H1 (cell line): Measurements from ENCODE around the gene XPNPEP1. TPM values are rescaled to one million over a fixed set of nuclear protein-coding genes. Genes with fewer than 3 reads are reported as not detected.

Experiments
- CTCF ChIA-PET: fragments of 300-600 bp; sonication (Branson Sonifier 250); formaldehyde crosslinking; loops from one replicate; lab custom pipeline; 2021; ENCODE audit not compliant: partially characterized antibody; lab: Charles Lee
- POLR2A ChIA-PET: fragments of 300-600 bp; sonication (Branson Sonifier 250); formaldehyde crosslinking; loops from one replicate; lab custom pipeline; 2021; ENCODE audit warnings: inconsistent platforms; ENCODE audit not compliant: partially characterized antibody; lab: Charles Lee
- DNase-seq, 2 experiments: peaks; one replicate each; pipeline versions ENCODE4 v3.0.0 to v3.0.0-alpha.2; 2010 to 2022; ENCODE audit warnings: low spot score in 2 of 2, low read depth in 1 of 2, mixed read lengths in 1 of 2
- FAIRE-seq: peaks from 2 replicates; lab custom pipeline; 2011; peaks lifted over from hg19 to GRCh38; lab: Jason Lieb, UNC
- H2AFZ ChIP-seq: 2 replicates; pipeline ENCODE4 v1.8.1; 2012; ENCODE audit warnings: low read length, inconsistent platforms
- H2AK5ac ChIP-seq: 2 replicates; pipeline ENCODE4 v1.6.1; 2013; ENCODE audit warnings: low read depth, low read length
- H2BK120ac ChIP-seq: replicated peaks from 2 replicates; pipeline ENCODE3; 2013; ENCODE audit warnings: low read depth, low read length, inconsistent platforms
- H2BK12ac ChIP-seq: 2 replicates; pipeline ENCODE4 v1.6.1; 2013; ENCODE audit warnings: low read depth, low read length
- H2BK15ac ChIP-seq: 2 replicates; pipeline ENCODE4 v1.6.1; 2013; ENCODE audit warnings: low read length
- H2BK20ac ChIP-seq: 2 replicates; pipeline ENCODE4 v1.6.1; 2013; ENCODE audit warnings: low read length
- H2BK5ac ChIP-seq: 2 replicates; pipeline ENCODE4 v1.6.1; 2013; ENCODE audit warnings: low read depth, low read length
- H3K14ac ChIP-seq: 2 replicates; pipeline ENCODE4 v1.6.1; 2013; ENCODE audit warnings: inconsistent platforms; ENCODE audit not compliant: insufficient read length
- H3K18ac ChIP-seq: 2 replicates; pipeline ENCODE4 v1.6.1; 2013; ENCODE audit warnings: low read length; ENCODE audit errors: extremely low read depth
- H3K23ac ChIP-seq: 2 replicates; pipeline ENCODE4 v1.6.1; 2013; ENCODE audit warnings: inconsistent platforms; ENCODE audit not compliant: insufficient read length
- H3K23me2 ChIP-seq: 2 replicates; pipeline ENCODE4 v1.6.1; 2013; ENCODE audit warnings: low read depth, low read length
- H3K27ac ChIP-seq: 2 replicates; pipeline ENCODE4 v1.6.1; 2011; ENCODE audit warnings: low read depth, low read length, inconsistent platforms
- H3K27me3 ChIP-seq, 4 experiments: replicated peaks in 1 of 4; 1 replicate in 1 of 4; 2 replicates in 3 of 4; pipeline versions ENCODE4 v1.6.1 to v1.8.1; 2011 to 2013; ENCODE audit warnings: low read length in 3 of 4, mild to moderate bottlenecking in 3 of 4, inconsistent platforms in 2 of 4, mixed read lengths in 2 of 4, moderate library complexity in 1 of 4; ENCODE audit not compliant: control insufficient read depth in 3 of 4, insufficient read depth in 3 of 4; ENCODE audit errors: extremely low read depth in 1 of 4
- H3K36me3 ChIP-seq, 4 experiments: 2 replicates each; pipeline versions ENCODE4 v1.6.1 to v1.8.1; 2011 to 2013; ENCODE audit warnings: mild to moderate bottlenecking in 4 of 4, low read length in 3 of 4, moderate library complexity in 2 of 4, control low read depth in 1 of 4, inconsistent platforms in 1 of 4; ENCODE audit not compliant: insufficient read depth in 4 of 4, control insufficient read depth in 2 of 4
- H3K4ac ChIP-seq: replicated peaks from 2 replicates; pipeline ENCODE3; 2013; ENCODE audit warnings: low read length, low read depth, mixed read lengths, inconsistent platforms; ENCODE audit not compliant: insufficient read length
- H3K4me1 ChIP-seq, 4 experiments: replicated peaks in 1 of 4; 1 replicate in 1 of 4; 2 replicates in 3 of 4; pipeline versions ENCODE4 v1.6.1 to v1.8.1; 2011 to 2013; ENCODE audit warnings: low read length in 3 of 4, inconsistent platforms in 2 of 4, mixed read lengths in 1 of 4; ENCODE audit not compliant: insufficient read depth in 4 of 4, control insufficient read depth in 3 of 4
- H3K4me2 ChIP-seq, 2 experiments: 2 replicates each; pipeline versions ENCODE4 v1.6.1 to v1.8.1; 2011 to 2013; ENCODE audit warnings: low read depth in 2 of 2, low read length in 2 of 2, control low read depth in 1 of 2, inconsistent platforms in 1 of 2, mild to moderate bottlenecking in 1 of 2; ENCODE audit not compliant: insufficient read depth in 1 of 2
- H3K4me3 ChIP-seq, 4 experiments: fragments of 200-600, 300-600 bp in 1 of 4; sonication (generic), shearing (Covaris generic), sonication (Bioruptor Twin) in 1 of 4; 2 replicates each; pipeline versions ENCODE4 v1.5.1 to v1.8.1; 2011 to 2016; ENCODE audit warnings: low read length in 4 of 4, low read depth in 3 of 4, control low read depth in 2 of 4, inconsistent platforms in 2 of 4, mild to moderate bottlenecking in 2 of 4, mixed read lengths in 1 of 4, moderate library complexity in 1 of 4; ENCODE audit not compliant: insufficient read depth in 2 of 4; ENCODE audit errors: extremely low read depth in 1 of 4
- H3K56ac ChIP-seq: replicated peaks from 2 replicates; pipeline ENCODE3; 2013; ENCODE audit warnings: low read depth, mild to moderate bottlenecking, mixed read lengths, low read length, inconsistent platforms; ENCODE audit not compliant: insufficient read length
- H3K79me1 ChIP-seq: 2 replicates; pipeline ENCODE4 v1.6.1; 2013; ENCODE audit warnings: low read depth, low read length, control low read depth
- H3K79me2 ChIP-seq, 2 experiments: 2 replicates each; pipeline versions ENCODE4 v1.6.1 to v1.8.1; 2012 to 2013; ENCODE audit warnings: low read length in 2 of 2, mild to moderate bottlenecking in 2 of 2, inconsistent platforms in 1 of 2; ENCODE audit not compliant: insufficient read depth in 2 of 2, control insufficient read depth in 1 of 2
- H3K9ac ChIP-seq, 4 experiments: replicated peaks in 1 of 4; 1 replicate in 1 of 4; 2 replicates in 3 of 4; pipeline versions ENCODE4 v1.6.1 to v1.8.1; 2011 to 2013; ENCODE audit warnings: low read depth in 3 of 4, low read length in 3 of 4, control low read depth in 2 of 4, mild to moderate bottlenecking in 2 of 4, moderate library complexity in 2 of 4, inconsistent platforms in 1 of 4; ENCODE audit errors: extremely low read depth in 1 of 4
- H3K9me3 ChIP-seq, 2 experiments: 2 replicates each; pipeline versions ENCODE4 v1.6.1 to v1.8.1; 2012 to 2013; ENCODE audit warnings: mild to moderate bottlenecking in 2 of 2, moderate library complexity in 2 of 2, control low read depth in 1 of 2, inconsistent platforms in 1 of 2, low read depth in 1 of 2, low read length in 1 of 2, mixed read lengths in 1 of 2; ENCODE audit not compliant: insufficient read depth in 2 of 2
- H4K20me1 ChIP-seq, 2 experiments: replicated peaks in 1 of 2; 2 replicates each; pipeline versions ENCODE3 to v1.8.1; 2011 to 2013; ENCODE audit warnings: inconsistent platforms in 2 of 2, low read length in 2 of 2, mild to moderate bottlenecking in 1 of 2; ENCODE audit not compliant: insufficient read depth in 2 of 2, control insufficient read depth in 1 of 2
- H4K5ac ChIP-seq: 2 replicates; pipeline ENCODE4 v1.6.1; 2013; ENCODE audit warnings: low read length, low read depth, mixed read lengths, inconsistent platforms; ENCODE audit not compliant: insufficient read length
- H4K8ac ChIP-seq: 2 replicates; pipeline ENCODE4 v1.8.0; 2013; ENCODE audit warnings: mild to moderate bottlenecking, moderate library complexity, low read length, inconsistent platforms; ENCODE audit not compliant: insufficient read depth; ENCODE audit errors: extremely low read depth
- H4K91ac ChIP-seq: replicated peaks from 2 replicates; pipeline ENCODE3; 2013; ENCODE audit warnings: low read length, mixed read lengths, inconsistent platforms; ENCODE audit not compliant: insufficient read length
- GABPA ChIP-seq: IDR thresholded peaks from 2 replicates; pipeline ENCODE4 v1.6.1; 2011; ENCODE audit warnings: mild to moderate bottlenecking, low read length, moderate library complexity, borderline replicate concordance; ENCODE audit not compliant: insufficient read depth
- JUN ChIP-seq: IDR thresholded peaks from 2 replicates; pipeline ENCODE4 v1.6.1; 2011; ENCODE audit warnings: low read depth, mild to moderate bottlenecking, improper control_type of control experiment, low read length
- WGBS, 2 experiments: shearing (Covaris generic) in 1 of 2; methylation state at CpG; one replicate each; pipeline versions ENCODE4 v1.1.6 to v1.1.7; 2013 to 2015; ENCODE audit warnings: low lambda C conversion rate in 2 of 2, mixed read lengths in 2 of 2, inconsistent platforms in 1 of 2, low coverage in 1 of 2, missing lambda C conversion rate in 1 of 2; ENCODE audit not compliant: insufficient replicate concordance in 2 of 2, insufficient coverage in 1 of 2, insufficient read length in 1 of 2; ENCODE audit errors: extremely low coverage in 1 of 2, missing lambda C conversion rate in 1 of 2; 5-methylcytosine and 5-hydroxymethylcytosine counted together
- polyA plus RNA-seq, 7 experiments: library from polyadenylated mRNA; depleted of rRNA in 3 of 7; stranded (reverse) in 5 of 7; unstranded in 2 of 7; fragments of >200 nt in 5 of 7; fragments of 200-250 nt in 2 of 7; gene quantifications; 1 replicate in 5 of 7; 2 replicates in 1 of 7; 4 replicates in 1 of 7; pipeline versions ENCODE4 v1.2.1 to v1.2.3, GENCODE V29; 2011 to 2013; ENCODE audit warnings: missing spikeins in 2 of 7, mixed read lengths in 2 of 7
- total RNA-seq: library from RNA; stranded (reverse); fragmentation: NEBNext Ultra II Directional; extraction: Animal tissue kit (Norgen Biotek cat#: 25700); gene quantifications from 2 replicates; pipeline ENCODE4 v1.2.1, GENCODE V29; 2021

Gene XPNPEP1
- total and polyA plus RNA-seq, 2 of the 8 experiments (the other 6 are each of a cell fraction or from before 2014, with no cell fraction given) = 61.1 to 201 TPM

- H3K23me2 ChIP-seq = no peaks in the 10 kb centered on the region
- no peaks in the 10 kb centered on the region for H3K36me3 ChIP-seq
- DNase-seq (no peak), FAIRE-seq (no peak)
- H2BK5ac ChIP-seq = no peak overlapping the region
- no peak overlapping the region for H3K4me3 ChIP-seq
- H3K18ac ChIP-seq = no peak overlapping the region
- H4K91ac ChIP-seq = no peak overlapping the region
- H3K14ac ChIP-seq = no peak overlapping the region
- H2AK5ac ChIP-seq = no peak overlapping the region
- 83% methylated on average over 1 of the region's 1 CpG; no CpG with 5 or more reads in 1 of the 2 experiments for WGBS, 2 experiments
- POLR2A ChIA-PET = interaction anchor here (0.6 kb wide), 1 partner anchor 175 kb away, joined by 3 read pairs; no protein-coding TSS in a partner anchor
- no peak overlapping the region for H3K9ac ChIP-seq
- no peak overlapping the region for H3K27ac ChIP-seq
- no peaks in the 10 kb centered on the region for H3K79me1 ChIP-seq
- no peak overlapping the region for H3K4ac ChIP-seq
- no peaks in the 10 kb centered on the region for H3K4me1 ChIP-seq
- no peak overlapping the region for H4K5ac ChIP-seq
- H3K23ac ChIP-seq = no peak overlapping the region
- H2AFZ ChIP-seq = no peak overlapping the region
- H2BK120ac ChIP-seq = no peak overlapping the region
- H3K56ac ChIP-seq = no peak overlapping the region
- TF ChIP-seq GABPA (no peak), JUN (no peak)
- H3K27me3 ChIP-seq = no peaks in the 10 kb centered on the region
- no peak overlapping the region for H2BK12ac ChIP-seq
- no peak overlapping the region for H3K4me2 ChIP-seq
- H2BK20ac ChIP-seq = no peak overlapping the region
- no peak overlapping the region for H4K8ac ChIP-seq
- H3K9me3 ChIP-seq = 0 out of 4 replicates have a peak, but pooled peaks cover 0 to 2% of the 10 kb centered on the region in 2 experiments
- H3K79me2 ChIP-seq = no peaks in the 10 kb centered on the region
- H2BK15ac ChIP-seq = no peak overlapping the region
- H4K20me1 ChIP-seq = no peaks in the 10 kb centered on the region
- CTCF ChIA-PET = interaction anchor here (1.1 kb wide), 1 partner anchor 14 kb away, joined by 3 read pairs; no protein-coding TSS in a partner anchor
Observed at GRCh38 chr10:109835257-109835656, 88.1 kb downstream of the XPNPEP1 start.
